GM18517 (cell line): ENCODE measurements around the gene ZNG1F.
"Not testable (repeated sequence)": the region's sequence is repeated elsewhere in the genome, so short reads cannot be mapped to it uniquely, and the experiment has no call there.

ENCODE experiments used
- ATAC-seq: cut with Tn5 transposase; IDR thresholded peaks from one replicate; pipeline ENCODE4 v1.9.1; 2021; ENCODE audit warnings: mild to moderate bottlenecking, moderate library complexity; ENCODE audit not compliant: unreplicated experiment

ZNG1F gene

DNA sequence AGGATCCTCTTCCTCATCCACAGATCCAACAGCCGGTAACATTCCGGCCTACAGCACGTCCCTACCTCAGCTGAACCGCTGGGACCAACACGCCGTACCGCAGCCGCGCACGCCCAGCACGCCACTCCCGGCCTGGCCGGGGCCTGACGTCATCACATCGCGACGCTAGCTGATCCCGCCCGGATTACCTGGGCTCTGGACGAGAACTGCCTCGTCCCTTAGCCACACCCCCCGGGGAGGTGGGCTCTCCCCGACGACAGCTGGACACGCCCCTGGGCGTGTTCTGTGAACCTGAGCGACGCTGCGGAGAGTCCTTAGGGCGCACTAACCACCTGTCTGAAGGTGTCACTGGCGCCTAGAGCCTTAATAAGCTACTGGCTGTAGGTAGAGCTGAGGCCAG, at the start of gene ZNG1F:
TSS of gene ZNG1F (minus strand) at position 101 of the 400 bp plus-strand sequence. CDS start at position 42, 59 bp downstream.
- not testable (repeated sequence) for ATAC-seq

DNA sequence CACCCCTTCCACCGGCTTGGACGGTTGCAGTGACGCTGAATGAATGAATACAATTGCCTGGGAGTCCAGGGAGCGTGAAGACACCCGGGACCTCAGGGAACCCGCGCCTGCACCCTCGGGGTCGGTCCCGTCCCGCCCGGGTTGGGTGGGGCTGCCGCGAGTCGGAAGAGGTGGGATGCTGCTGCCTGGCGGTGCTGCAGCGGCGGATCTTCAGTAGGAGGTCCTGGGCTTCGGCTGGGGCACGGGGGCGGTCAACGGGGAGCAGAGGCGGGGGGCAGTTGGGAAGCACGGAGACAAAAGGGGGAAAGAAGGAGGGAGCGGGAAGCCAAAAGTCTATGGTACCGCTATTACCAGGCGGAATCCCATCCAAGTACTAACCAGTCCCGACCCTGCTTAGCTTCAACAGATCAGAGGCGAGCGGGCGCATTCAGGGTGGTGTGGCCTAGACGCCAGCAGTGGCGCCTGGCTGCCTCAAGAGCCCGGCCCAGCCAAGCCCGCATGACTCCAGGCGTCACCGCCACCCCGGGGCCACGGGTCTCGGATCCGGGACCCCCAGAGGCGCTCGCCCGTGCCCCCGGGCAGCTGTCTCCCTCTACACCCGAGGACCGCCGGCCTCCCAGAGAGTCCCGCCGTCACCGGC, 48.1 kb upstream of the ZNG1F start:
- not testable (repeated sequence) for ATAC-seq

DNA sequence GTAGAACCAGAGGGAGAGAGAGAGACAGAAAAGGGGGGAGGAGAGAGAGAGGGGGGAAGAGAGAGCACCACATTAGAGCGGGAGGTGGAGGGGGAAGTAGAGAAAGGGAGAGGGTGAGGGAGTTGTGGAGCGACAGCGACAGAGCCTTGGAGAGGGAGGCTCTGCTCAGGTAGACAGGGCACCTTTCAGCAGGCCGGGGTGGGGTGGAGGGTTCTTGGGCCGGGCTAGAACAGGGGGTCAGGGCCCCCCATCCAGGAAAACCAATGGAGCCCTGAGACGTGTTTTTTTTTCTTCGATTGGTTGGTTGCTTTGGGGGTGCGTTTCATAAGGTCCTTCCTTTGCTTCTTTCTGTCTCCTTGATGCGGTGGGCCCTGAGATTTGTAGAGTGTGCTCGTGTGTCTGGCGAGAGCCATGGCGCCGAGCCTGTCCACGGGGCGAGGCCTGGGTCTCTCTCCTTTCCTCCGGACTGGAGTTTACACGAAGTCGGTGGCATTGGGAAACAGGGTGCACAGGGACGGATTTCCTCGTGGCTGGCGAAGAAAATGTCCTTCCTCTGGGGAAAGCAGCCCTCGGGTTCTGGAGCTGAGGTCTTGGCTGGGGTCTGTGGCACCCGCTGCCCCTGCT, 47.5 kb upstream of the ZNG1F start:
- ATAC-seq, result not testable (repeated sequence)

DNA sequence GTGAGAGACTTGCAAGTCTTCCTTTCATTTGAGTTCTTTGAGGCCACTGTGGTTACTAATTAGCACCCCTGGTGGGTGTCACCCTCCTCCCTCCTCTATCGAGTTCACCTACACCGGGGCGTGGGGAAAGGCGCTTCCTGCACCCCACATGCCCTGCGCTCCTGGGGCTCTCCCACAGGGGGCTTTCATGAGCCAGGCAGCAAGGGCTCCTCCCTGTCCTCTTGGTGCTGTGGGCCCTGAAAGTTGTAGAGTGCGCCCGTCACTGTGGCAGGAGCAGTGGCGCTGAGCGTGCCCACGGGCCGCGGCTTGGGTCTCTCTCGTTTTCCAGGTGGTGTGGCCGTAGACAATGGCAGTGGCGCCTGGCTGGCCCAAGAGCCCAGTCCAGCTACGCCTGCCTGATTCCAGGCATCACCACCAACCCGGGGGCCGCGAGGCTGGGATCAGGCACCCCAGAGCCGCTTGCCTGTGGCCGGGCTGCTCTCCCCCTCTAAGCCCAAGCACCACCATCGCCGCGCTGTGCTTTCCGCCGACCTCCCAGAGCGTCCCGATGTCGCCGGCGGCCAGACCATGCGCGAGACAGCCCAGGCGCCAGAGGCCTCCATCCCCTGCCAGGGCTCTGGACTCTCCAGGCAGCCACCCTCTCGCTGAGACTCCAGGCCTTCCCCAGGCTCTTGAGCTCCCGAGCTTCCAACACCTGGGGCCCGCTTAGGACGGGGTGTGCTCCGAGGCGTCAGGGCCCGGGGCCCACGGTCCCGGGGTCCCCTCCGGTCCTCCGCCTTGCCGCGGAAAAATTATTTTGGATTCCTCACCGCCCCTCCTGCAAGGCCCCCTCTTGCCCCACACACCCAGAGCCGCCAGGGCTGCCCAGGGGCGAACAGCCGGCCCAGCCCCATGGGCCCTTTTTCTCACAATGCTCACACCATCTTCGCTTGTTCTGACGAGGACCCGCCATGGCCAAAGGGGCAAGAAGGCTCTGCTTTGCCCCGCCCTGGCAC, 46.0 kb upstream of the ZNG1F start:
- ATAC-seq, result peak; percentile 100

DNA sequence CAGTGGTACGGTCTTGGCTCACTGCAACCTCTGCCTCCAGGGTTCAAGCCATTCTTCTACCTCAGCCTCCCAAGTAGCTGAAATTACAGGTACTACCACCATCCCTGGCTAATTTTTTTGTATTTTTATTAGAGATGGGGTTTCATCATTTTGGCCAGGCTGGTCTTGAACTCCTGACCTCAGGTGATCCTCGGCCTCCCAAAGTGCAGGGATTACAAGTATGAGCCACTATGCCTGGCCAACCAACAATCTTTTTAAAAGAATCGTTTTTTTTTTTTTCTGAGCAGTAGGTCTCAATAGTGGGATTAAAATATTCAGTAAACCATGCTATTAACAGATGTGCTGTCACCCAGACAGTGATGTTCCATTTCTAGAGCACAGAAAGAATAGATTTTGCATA, 45.1 kb upstream of the ZNG1F start:
- peak; percentile 17 for ATAC-seq

DNA sequence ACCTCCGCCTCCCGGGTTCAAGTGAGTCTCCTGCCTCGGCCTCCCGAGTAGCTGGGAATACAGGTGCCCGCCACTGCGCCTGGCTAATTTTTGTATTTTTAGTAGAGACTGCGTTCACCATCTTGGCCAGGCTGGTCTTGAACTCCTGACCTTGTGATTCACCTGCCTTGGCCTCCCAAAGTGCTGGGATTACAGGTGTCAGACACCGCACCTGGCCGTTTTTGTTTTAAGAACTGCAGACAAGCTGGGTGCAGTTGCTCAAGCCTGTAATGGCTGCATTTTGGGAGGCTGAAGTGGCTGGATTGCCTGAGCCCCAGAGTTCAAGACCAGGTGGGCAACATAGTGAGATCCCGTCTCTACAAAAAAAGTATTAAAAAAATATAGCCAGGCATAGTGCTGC, 43.2 kb upstream of the ZNG1F start:
- ATAC-seq, result not testable (repeated sequence)

DNA sequence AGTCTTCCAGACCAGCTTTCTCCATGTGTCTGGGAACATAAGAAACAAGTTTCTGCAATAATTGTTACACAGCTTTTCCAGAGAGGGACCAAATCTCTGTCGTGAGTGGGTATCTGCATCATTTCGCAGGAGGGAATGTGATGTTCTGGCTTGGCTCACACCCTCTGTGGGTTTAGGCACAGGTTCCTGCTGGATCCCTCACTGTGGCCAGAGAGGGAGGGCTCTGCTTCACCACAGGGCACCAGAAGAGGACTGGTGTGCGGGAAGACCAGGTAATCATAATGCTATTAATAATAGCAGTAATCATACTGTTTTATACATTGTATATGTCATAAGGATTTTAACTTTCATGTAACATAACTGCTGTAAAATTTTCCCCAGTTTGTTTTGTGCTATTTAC, 41.3 kb upstream of the ZNG1F start:
- ATAC-seq, result not testable (repeated sequence)

DNA sequence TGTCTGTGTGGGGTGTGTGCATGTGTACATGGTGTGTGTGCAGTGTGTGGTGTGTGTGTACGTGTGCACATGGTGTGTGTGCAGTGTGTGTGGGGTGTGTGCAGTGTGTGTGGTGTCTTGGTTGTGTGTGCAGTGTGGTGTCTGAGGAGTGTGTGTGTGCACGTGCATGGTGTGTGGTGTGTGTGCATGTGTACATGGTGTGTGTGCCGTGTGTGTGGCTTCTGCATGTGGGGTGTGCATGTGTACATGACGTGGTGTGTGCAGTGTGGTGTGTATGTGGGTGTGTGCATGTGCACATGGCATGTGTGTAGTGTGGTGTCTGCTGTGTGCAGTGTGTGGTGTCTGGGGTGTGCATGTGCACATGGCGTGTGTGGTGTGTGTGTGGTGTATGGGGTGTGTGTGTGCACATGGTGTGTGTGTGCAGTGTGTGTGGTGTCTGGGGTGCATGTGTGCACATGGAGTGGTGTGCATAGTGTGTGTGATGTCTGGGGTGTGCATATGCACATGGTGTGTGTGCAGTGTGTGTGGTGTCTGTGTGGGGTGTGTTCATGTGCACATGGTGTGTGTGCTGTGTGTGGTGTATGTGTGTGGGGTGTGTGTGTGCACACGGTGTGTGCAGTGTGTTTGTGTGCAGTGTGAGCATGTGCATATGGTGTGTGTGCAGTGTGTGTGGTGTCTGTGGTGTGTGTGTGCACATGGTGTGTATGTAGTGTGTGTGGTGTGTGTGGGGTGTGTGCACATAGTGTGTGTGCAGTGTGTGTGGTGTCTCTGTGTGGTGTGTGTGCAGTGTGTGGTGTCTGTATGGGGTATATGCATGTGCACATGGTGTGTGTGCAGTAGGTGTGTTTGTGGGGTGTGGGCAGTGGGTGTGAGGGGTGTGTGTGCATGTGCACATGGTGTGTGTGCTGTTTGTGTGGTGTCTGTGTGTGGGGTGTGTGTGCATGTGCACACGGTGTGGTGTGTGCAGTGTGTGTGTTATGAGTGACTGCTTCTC, 40.6 kb upstream of the ZNG1F start:
- ATAC-seq, result no peak

DNA sequence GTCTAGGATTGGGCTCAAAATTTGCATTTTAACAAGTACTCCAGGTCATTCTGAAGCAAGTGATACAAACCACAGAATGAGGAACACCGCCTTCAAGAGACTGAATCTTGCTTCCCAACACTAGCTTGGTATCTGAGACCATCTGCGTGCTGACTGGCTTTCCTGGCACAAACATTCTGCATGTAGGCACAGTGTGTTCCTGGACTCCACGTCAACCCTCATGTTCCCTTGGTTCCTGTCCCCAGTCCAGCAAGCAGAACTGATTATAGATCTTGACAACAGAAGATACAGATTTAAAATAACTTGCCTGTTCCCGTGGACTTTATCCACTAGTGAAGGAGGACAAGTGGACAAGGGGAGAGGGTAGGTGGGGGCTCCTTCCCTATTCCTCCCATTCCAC, 30.7 kb upstream of the ZNG1F start:
- not testable (repeated sequence) for ATAC-seq

DNA sequence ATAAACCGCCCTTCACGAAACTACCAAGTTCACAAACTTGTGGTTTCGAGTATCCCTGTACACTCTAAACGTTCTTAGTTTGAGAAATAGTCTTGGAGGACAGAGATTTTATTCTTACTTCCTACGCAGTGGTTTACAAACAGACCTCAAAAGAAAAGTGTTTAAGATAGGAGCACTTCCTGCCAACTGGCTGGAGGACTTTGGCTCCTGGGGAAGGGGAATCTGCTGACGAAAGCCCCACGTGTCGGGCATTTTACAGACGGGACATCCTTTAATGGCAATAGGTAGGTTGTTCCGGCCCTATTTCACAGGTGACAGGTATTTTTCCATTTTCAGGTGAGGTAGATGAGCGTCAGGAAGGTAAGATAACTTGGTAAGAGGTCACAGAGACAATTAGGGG, 678 bp downstream of the ZNG1F start:
- ATAC-seq, result not testable (repeated sequence)

DNA sequence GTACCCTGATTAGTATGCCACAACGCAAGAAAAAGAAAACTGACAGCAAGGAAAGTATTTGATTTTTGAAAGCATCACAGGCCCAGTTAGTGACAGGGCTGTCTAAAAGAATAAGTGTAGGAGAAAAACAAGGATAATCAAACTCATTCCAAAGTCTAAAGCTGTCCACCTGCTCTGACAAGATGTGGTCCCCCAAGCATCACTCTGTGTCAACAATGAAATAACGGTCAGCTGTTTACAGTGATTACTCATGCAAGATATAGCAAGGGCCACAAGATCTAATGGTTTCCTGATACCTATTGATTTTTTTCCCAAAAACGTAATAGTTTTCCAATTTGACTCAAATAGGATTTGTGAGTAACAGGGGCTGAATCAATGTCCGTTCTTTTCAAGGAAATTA, 14.1 kb downstream of the ZNG1F start:
- not testable (repeated sequence) for ATAC-seq

DNA sequence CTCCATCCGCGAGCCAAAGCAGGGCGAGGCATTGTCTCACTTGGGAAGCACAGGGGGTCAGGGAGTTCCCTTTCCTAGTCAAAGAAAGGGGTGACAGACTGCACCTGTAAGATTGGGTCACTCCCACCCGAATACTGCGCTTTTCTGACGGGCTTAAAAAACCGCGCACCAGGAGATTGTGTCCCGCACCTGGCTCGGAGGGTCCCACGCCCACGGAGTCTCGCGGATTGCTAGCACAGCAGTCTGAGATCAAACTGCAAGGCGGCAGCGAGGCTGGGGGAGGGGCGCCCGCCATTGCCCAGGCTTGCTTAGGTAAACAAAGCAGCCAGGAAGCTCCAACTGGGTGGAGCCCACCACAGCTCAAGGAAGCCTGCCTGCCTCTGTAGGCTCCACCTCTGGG, 39.0 kb downstream of the ZNG1F start:
- ATAC-seq, result not testable (repeated sequence)

DNA sequence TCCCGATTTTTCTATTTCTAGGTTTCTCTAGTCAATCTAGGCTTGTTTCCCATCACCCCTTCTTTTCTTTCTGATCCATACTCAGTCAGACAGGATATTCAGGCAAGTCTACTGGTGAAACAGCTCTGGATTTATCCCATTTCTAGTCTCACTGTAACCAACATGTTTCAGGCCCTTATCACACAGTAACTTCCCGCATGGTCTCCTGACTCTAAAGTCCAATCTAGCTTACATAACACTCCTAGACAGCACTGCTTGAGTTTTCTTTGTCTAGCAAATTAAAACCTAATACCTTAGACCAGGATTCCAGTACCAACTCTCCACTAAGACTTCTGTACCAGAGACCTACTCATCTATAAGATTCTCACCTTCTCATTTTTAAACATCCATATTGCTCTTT, 47.2 kb downstream of the ZNG1F start:
- ATAC-seq, result not testable (repeated sequence)

DNA sequence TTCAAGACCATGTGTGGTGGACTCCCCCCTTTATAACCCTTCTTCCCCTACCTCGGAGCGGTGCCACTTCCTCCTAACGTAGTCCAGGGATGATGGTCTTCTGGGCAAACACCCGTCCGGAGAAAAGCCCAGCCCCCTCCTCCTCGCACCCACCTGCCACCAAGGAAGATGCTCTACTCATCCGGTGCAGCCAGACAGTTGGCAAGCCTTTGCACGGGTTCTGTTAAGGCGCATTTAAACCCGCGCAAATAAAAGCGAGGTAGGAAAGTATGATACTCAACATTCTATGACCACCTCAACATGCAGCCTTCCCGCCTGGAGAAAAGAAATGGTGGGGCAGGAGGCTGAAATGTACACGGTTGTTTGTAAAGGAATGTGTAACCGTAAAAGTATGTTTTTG, 60.5 kb downstream of the ZNG1F start, which contains the start of gene FOXD4L6:
TSS of gene FOXD4L6 (minus strand) at position 101 of the 400 bp plus-strand sequence. CDS start 298 bp downstream, outside the sequence.
- not testable (repeated sequence) for ATAC-seq

DNA sequence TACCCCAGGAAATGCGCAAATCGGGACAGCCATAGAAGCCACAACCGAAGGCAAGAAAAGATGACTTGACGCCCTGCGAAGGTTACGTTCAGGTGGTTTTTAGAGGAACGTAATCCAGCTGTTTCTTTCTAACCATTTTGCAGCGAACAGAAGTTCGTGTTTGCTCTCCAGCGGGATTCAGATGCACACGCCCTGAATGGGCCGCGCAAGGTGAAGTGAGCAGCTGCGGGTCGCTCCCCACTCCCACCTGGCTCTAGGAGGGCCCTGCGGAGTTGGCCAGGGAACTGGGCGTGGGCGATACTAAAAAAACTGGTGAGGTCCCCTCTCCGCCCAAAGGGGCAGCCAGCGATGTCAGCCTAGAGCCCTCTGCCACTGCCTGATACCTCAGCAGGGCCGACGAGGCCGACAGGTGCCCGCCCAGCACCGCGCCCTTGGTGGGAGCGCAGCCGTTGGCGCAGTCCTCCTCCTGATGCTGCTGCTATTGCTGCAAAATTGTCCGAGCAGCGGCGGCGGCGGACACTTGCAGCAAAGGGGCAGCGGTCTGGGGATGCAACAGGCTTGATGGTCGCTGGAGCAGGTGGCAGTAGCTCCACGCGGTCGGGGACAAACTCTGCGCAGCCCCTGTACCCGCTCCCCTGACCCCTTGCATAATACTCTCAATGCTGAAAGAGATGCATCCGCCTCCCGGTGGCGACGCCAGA, 62.2 kb downstream of the ZNG1F start:
- not testable (repeated sequence) for ATAC-seq

DNA sequence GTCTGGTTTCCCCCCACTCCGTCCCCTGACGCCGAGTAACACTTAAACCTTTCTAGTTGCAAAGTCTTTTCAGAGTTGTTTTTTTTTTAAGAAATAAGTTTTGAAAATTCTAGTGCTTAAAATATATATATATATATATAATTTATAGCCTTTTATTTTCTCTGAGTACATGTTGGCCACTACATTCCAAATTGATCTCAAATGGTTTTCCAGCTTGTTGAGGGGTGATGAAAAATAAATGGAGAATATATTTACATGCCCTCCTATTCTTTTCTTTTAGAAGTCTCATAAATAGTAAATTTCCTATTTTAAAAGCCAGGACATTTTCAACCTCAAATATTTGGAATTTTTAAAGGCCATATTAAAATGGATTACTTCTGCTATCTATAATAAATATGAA, 63.2 kb downstream of the ZNG1F start:
- not testable (repeated sequence) for ATAC-seq

DNA sequence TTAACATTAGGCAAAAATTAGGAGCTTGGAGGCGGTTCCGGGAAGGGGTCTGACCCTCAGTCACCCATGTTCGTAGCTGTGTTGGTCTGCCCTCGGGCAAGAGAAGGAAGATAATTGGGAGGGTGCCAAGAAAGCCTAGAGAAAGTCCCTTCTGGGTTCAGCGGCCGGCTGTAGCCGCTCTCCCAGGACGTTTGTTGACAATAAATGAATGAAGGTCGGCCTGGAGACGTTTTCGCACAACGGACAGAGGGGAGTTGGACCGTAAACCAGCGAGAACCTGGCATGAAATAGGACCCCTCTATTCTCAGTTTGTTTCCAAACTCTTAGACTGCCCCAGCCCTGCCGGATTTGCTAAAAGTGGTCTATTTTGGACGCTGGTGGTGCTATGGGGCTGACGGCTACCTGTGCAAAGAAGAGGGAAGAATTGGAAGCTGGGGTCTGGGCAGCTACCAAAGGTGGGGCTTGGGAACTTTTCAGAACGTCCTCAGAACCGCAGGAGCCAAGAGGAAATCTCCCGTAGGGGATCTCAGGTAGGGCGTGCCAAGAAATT, 63.9 kb downstream of the ZNG1F start:
- ATAC-seq, result not testable (repeated sequence)

DNA sequence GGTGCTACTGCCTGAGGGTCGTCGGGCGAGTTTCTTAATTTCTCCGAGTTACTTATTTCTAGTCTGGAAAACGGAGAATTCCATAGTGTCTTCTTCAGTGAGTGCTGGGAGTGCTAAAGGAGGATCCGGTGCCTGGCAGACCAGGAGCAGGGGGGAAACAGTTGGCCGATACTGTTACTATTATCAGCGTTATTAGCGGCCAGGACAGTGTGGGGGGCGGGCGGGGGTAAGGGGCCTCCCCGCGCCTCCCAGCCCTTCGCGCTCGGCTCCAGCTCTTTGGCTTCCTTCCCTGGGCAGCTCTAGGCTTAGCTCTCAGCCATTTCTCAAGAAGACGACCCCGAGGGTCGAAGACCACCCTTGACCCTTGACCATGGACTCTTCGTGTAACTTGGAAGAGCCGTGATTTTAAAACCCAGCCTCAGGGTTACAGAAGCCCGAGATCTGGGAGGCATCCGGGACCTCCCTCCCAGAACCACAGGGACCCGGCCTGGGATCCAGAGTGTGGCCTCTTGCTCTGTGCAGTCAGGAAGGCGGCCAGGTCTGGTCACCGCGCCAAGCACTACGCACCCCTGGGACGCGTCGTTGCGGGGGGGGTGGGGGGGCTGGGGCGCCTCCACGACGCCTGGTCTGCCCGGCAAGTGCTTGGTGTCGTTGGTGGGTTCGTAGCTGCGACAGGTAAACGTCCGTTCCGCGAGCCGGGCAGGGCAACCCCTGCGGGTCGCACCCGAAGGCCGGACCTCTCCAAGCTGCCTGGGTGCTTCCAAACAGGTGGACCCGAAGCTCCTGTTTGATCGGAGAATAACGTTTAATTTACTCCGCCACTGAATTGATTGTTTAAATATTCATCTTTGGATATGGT, 64.6 kb downstream of the ZNG1F start:
- not testable (repeated sequence) for ATAC-seq
